ENCODE data around the gene HPS5.

The HPS5 gene

GRCh38 chr11:18317551-18317950 lies 4.4 kb downstream of the HPS5 start:
- no peak overlapping the region for H2BK5ac ChIP-seq (ENCODE audit: low read length)
- no peak overlapping the region for H3K18ac ChIP-seq (ENCODE audit: low read length)
- no peaks in the 10 kb centered on the region for H3K27me3 ChIP-seq (ENCODE audit: insufficient read depth, low read length, poor library complexity)
- H4K5ac ChIP-seq (ENCODE audit: low read length): no peak overlapping the region
- H3K27ac ChIP-seq (ENCODE audit: low read depth, low read length): no peak overlapping the region
- H3K4me3 ChIP-seq (ENCODE audit: low read length): no peak overlapping the region
- H2AK5ac ChIP-seq (ENCODE audit: low read length): no peak overlapping the region
- no peaks in the 10 kb centered on the region for H3K36me3 ChIP-seq (ENCODE audit: control insufficient read depth, insufficient read depth, low read length)
- peaks cover 12% of the 10 kb centered on the region for H3K79me1 ChIP-seq (ENCODE audit: low read length)
- peaks cover 30% of the 10 kb centered on the region for H3K79me2 ChIP-seq (ENCODE audit: control insufficient read depth, insufficient read depth, low read length)
- no peak overlapping the region for H3K4ac ChIP-seq (ENCODE audit: low read depth, low read length)
- H3K56ac ChIP-seq (ENCODE audit: low read length): no peak overlapping the region
- no peak overlapping the region for H2BK120ac ChIP-seq (ENCODE audit: low read depth, low read length)
- H3K4me2 ChIP-seq (ENCODE audit: low read length): no peak overlapping the region
- no peak overlapping the region for H3K23ac ChIP-seq (ENCODE audit: low read length)
- H4K8ac ChIP-seq (ENCODE audit: low read depth, low read length): no peak overlapping the region
- no peak for DNase-seq
- peaks cover 2% of the 10 kb centered on the region for H3K4me1 ChIP-seq (ENCODE audit: control insufficient read depth, low read depth, low read length)
- no peak overlapping the region for H3K9ac ChIP-seq (ENCODE audit: low read length)
- no peak overlapping the region for H2BK15ac ChIP-seq (replicated peaks; ENCODE audit: low read depth)
- WGBS (ENCODE audit: extremely low coverage, insufficient coverage, low lambda C conversion rate): no CpG with 5 or more reads among the region's 4 CpGs

- Histone ChIP-seq H3K4me3 (ENCODE audit: low read length) (no peak overlapping the region), H3K79me1 (ENCODE audit: low read length) (peaks cover 10% of the 10 kb centered on the region), H3K4me2 (ENCODE audit: low read length) (no peak overlapping the region), H2BK15ac (replicated peaks; ENCODE audit: low read depth) (no peak overlapping the region), H3K27me3 (ENCODE audit: insufficient read depth, low read length, poor library complexity) (no peaks in the 10 kb centered on the region), H3K27ac (ENCODE audit: low read depth, low read length) (no peak overlapping the region), H2AK5ac (ENCODE audit: low read length) (no peak overlapping the region), H2BK120ac (ENCODE audit: low read depth, low read length) (no peak overlapping the region), H3K4me1 (ENCODE audit: control insufficient read depth, low read depth, low read length) (peaks cover 2% of the 10 kb centered on the region), H4K5ac (ENCODE audit: low read length) (no peak overlapping the region), H2BK5ac (ENCODE audit: low read length) (no peak overlapping the region), H3K79me2 (ENCODE audit: control insufficient read depth, insufficient read depth, low read length) (peaks cover 26% of the 10 kb centered on the region), H4K8ac (ENCODE audit: low read depth, low read length) (no peak overlapping the region), H3K9ac (ENCODE audit: low read length) (no peak overlapping the region), H3K4ac (ENCODE audit: low read depth, low read length) (no peak overlapping the region), H3K23ac (ENCODE audit: low read length) (no peak overlapping the region), H3K18ac (ENCODE audit: low read length) (no peak overlapping the region), H3K36me3 (ENCODE audit: control insufficient read depth, insufficient read depth, low read length) (no peaks in the 10 kb centered on the region), H3K56ac (ENCODE audit: low read length) (no peak overlapping the region)
- WGBS (ENCODE audit: extremely low coverage, insufficient coverage, low lambda C conversion rate): no CpG with 5 or more reads among the region's 2 CpGs
- DNase-seq: no peak
Measured at GRCh38 chr11:18315893-18316292, 6.0 kb downstream of the HPS5 start.

GRCh38 chr11:18314784-18315523 lies 7.0 kb downstream of the HPS5 start:
- no peak overlapping the region for H2BK15ac ChIP-seq (replicated peaks; ENCODE audit: low read depth)
- H3K23ac ChIP-seq (ENCODE audit: low read length): no peak overlapping the region
- no peak overlapping the region for H3K4me3 ChIP-seq (ENCODE audit: low read length)

GRCh38 chr11:18313965-18314763 lies 7.8 kb downstream of the HPS5 start:
- no CpG with 5 or more reads among the region's 10 CpGs for whole genome bisulfite sequencing (ENCODE audit: extremely low coverage, insufficient coverage, low lambda C conversion rate)
- Histone ChIP-seq H3K79me2 (ENCODE audit: control insufficient read depth, insufficient read depth, low read length) (peaks cover 13% of the 10 kb centered on the region), H4K5ac (ENCODE audit: low read length) (no peak overlapping the region), H3K4me1 (ENCODE audit: control insufficient read depth, low read depth, low read length) (no peaks in the 10 kb centered on the region), H2BK120ac (ENCODE audit: low read depth, low read length) (no peak overlapping the region), H2BK15ac (replicated peaks; ENCODE audit: low read depth) (no peak overlapping the region), H3K23ac (ENCODE audit: low read length) (no peak overlapping the region), H2BK5ac (ENCODE audit: low read length) (no peak overlapping the region), H3K27ac (ENCODE audit: low read depth, low read length) (no peak overlapping the region), H3K27me3 (ENCODE audit: insufficient read depth, low read length, poor library complexity) (no peaks in the 10 kb centered on the region), H3K18ac (ENCODE audit: low read length) (no peak overlapping the region), H2AK5ac (ENCODE audit: low read length) (no peak overlapping the region), H3K9ac (ENCODE audit: low read length) (no peak overlapping the region), H3K79me1 (ENCODE audit: low read length) (peaks cover 7% of the 10 kb centered on the region), H3K56ac (ENCODE audit: low read length) (no peak overlapping the region), H4K8ac (ENCODE audit: low read depth, low read length) (no peak overlapping the region), H3K36me3 (ENCODE audit: control insufficient read depth, insufficient read depth, low read length) (peaks cover 3% of the 10 kb centered on the region), H3K4me3 (ENCODE audit: low read length) (no peak overlapping the region), H3K4me2 (ENCODE audit: low read length) (no peak overlapping the region), H3K4ac (ENCODE audit: low read depth, low read length) (no peak overlapping the region)
- peak; percentile 57 for DNase-seq

More at GRCh38 chr11:18314784-18315523, 7.0 kb downstream of the HPS5 start:
- no peak overlapping the region for H3K18ac ChIP-seq (ENCODE audit: low read length)
- no peaks in the 10 kb centered on the region for H3K4me1 ChIP-seq (ENCODE audit: control insufficient read depth, low read depth, low read length)
- H2AK5ac ChIP-seq (ENCODE audit: low read length): no peak overlapping the region
- H3K79me1 ChIP-seq (ENCODE audit: low read length): peaks cover 8% of the 10 kb centered on the region
- peaks cover 19% of the 10 kb centered on the region for H3K79me2 ChIP-seq (ENCODE audit: control insufficient read depth, insufficient read depth, low read length)
- H3K4me2 ChIP-seq (ENCODE audit: low read length): no peak overlapping the region
- H2BK120ac ChIP-seq (ENCODE audit: low read depth, low read length): no peak overlapping the region
- no peak overlapping the region for H3K27ac ChIP-seq (ENCODE audit: low read depth, low read length)
- peaks cover 1% of the 10 kb centered on the region for H3K36me3 ChIP-seq (ENCODE audit: control insufficient read depth, insufficient read depth, low read length)
- no peaks in the 10 kb centered on the region for H3K27me3 ChIP-seq (ENCODE audit: insufficient read depth, low read length, poor library complexity)
- no peak overlapping the region for H3K56ac ChIP-seq (ENCODE audit: low read length)
- no peak overlapping the region for H3K4ac ChIP-seq (ENCODE audit: low read depth, low read length)
- H2BK5ac ChIP-seq (ENCODE audit: low read length): no peak overlapping the region
- WGBS (ENCODE audit: extremely low coverage, insufficient coverage, low lambda C conversion rate): no CpG with 5 or more reads among the region's 9 CpGs
- no peak overlapping the region for H4K5ac ChIP-seq (ENCODE audit: low read length)
- no peak overlapping the region for H4K8ac ChIP-seq (ENCODE audit: low read depth, low read length)
- no peak overlapping the region for H3K9ac ChIP-seq (ENCODE audit: low read length)
- DNase-seq: peak; percentile 34

GRCh38 chr11:18312663-18313420 lies 9.1 kb downstream of the HPS5 start:
- H3K27ac ChIP-seq (ENCODE audit: low read depth, low read length): no peak overlapping the region
- peaks cover 6% of the 10 kb centered on the region for H3K79me1 ChIP-seq (ENCODE audit: low read length)

More at GRCh38 chr11:18312663-18313420, 9.1 kb downstream of the HPS5 start:
- Histone ChIP-seq H3K18ac (ENCODE audit: low read length) (no peak overlapping the region), H3K4me2 (ENCODE audit: low read length) (no peak overlapping the region), H3K36me3 (ENCODE audit: control insufficient read depth, insufficient read depth, low read length) (peaks cover 5% of the 10 kb centered on the region), H3K4me1 (ENCODE audit: control insufficient read depth, low read depth, low read length) (no peaks in the 10 kb centered on the region), H3K4me3 (ENCODE audit: low read length) (no peak overlapping the region), H4K8ac (ENCODE audit: low read depth, low read length) (no peak overlapping the region), H2BK120ac (ENCODE audit: low read depth, low read length) (no peak overlapping the region), H3K4ac (ENCODE audit: low read depth, low read length) (no peak overlapping the region), H3K27me3 (ENCODE audit: insufficient read depth, low read length, poor library complexity) (no peaks in the 10 kb centered on the region), H4K5ac (ENCODE audit: low read length) (no peak overlapping the region), H2AK5ac (ENCODE audit: low read length) (no peak overlapping the region), H3K79me2 (ENCODE audit: control insufficient read depth, insufficient read depth, low read length) (peaks cover 6% of the 10 kb centered on the region), H3K56ac (ENCODE audit: low read length) (no peak overlapping the region), H2BK15ac (replicated peaks; ENCODE audit: low read depth) (no peak overlapping the region), H3K23ac (ENCODE audit: low read length) (no peak overlapping the region), H3K9ac (ENCODE audit: low read length) (no peak overlapping the region), H2BK5ac (ENCODE audit: low read length) (no peak overlapping the region)
- no CpG with 5 or more reads among the region's 2 CpGs for WGBS (ENCODE audit: extremely low coverage, insufficient coverage, low lambda C conversion rate)
- no peak for DNase-seq
